RWPE1 (cell line): ENCODE data around the gene GOLGA5.

ENCODE experiments used
- CTCF ChIA-PET: fragments of 350-600 bp; sonication (Branson Sonifier 250); formaldehyde crosslinking; extraction: SDS; loops from one replicate; lab custom pipeline; 2021; lab: Yijun Ruan, JAX
- POLR2A ChIA-PET: fragments of 400-600 bp; formaldehyde crosslinking; extraction: SDS; loops from one replicate; lab custom pipeline; 2020; ENCODE audit warnings: antibody characterized with exemption; ENCODE audit not compliant: low non-redundant PET; lab: Yijun Ruan, JAX
- DNase-seq: peaks from one replicate; pipeline ENCODE4 v3.0.0; 2012; ENCODE audit warnings: low spot score
- H3K27ac ChIP-seq: fragments of 450-650 bp; 2 replicates; pipeline ENCODE4 v1.5.1; 2017
- CTCF ChIP-seq: fragments of 450-650 bp; conservative IDR thresholded peaks from 2 replicates; pipeline ENCODE4 v1.5.1; 2017; ENCODE audit warnings: low read depth, mild to moderate bottlenecking

GOLGA5 gene

DNA sequence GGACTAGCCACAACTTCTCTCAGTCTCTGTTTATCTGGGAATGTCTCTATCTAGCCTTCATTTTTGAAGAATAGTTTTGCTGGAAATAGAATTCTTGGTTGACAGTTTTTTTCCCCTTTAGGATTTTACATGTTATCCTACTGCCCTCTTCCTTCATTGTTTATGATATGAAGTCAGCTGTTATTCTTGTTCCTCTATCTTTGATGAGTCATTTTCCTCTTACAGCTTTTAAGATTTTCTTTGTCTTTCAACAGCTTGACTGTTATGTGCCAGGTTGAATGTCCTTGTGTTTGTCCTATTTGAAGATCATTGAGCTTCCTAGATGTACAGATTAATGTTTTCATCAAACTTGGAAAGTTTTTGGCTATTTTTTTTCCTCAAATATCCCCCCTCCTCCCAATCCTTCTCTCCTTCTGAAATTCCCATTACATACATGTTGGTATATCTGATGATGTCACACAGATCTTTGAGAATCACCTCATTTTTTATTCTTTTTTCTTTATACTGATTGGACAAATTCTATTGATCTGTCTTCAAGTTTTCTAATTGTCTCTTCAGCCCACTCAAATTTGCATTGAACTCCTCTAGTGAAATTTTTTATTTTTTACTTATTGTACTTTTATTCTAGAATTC lies 4.5 kb upstream of the GOLGA5 start:
- TF ChIP-seq CTCF = no peak
- DNase-seq = no peak
- no peak overlapping the region for H3K27ac ChIP-seq
- CTCF ChIA-PET = no interaction called here
- POLR2A ChIA-PET = no interaction called here

DNA sequence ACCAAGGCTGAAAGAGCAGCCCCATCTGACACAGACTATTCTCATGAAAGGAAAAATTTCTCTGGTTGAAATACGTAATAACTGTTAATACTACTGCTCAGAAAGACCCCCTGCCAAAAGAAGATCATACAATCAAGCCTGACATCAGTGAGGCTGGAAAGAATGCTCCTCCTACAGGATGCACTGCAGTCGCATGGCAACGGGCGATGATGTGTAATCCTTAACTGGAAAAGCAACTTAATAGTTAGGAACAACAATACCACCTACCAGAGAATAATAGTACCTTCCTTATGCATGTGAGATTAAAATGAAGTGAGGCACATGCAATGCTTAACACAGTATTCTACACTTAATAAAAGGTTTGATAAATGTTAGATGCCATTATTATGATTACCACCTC lies 1.2 kb upstream of the GOLGA5 start:
- no peak overlapping the region for H3K27ac ChIP-seq
- ChIA-PET CTCF (interaction anchor here (0.6 to 1.0 kb wide), 4 partner anchors 9 to 682 kb away, joined by 3 to 4 read pairs (median 4); no protein-coding TSS in a partner anchor), POLR2A (no interaction called here)
- no peak for TF ChIP-seq CTCF
- DNase-seq = no peak

DNA sequence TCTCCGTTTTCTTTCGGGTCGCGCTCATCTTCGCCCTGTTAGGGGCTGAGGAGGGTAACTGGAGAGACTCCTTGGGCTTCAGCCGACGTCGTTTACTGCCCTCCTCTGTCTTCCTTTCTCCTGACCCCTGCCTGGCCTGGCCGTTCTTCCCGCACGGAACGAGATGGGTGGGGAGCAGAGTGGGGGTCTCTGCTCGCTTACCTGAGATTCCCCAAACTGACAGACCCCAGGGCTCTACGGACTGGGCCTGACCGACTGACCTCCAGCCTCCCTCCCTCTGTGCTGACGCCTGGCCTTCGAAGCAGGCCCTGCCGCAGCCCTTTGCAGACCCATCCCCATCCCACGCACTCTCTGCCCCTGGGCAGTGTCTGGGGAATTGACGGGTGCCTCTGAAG lies 439 bp downstream of the GOLGA5 start:
- ChIA-PET POLR2A (no interaction called here), CTCF (interaction anchor here (0.6 kb wide), 1 partner anchor 80 kb away, joined by 4 read pairs; no protein-coding TSS in a partner anchor)
- no peak for DNase-seq
- peak overlapping the region; percentile 75 for H3K27ac ChIP-seq
- no peak for TF ChIP-seq CTCF

GRCh38 chr14:92794961-92795360 lies 856 bp downstream of the GOLGA5 start:
- CTCF ChIA-PET = interaction anchor here (0.6 kb wide), 1 partner anchor 16 kb away, joined by 4 read pairs; no protein-coding TSS in a partner anchor
- no peak for DNase-seq
- POLR2A ChIA-PET = no interaction called here
- peak overlapping the region; percentile 75 for H3K27ac ChIP-seq
- no peak for TF ChIP-seq CTCF

GRCh38 chr14:92797935-92798653 lies 4.0 kb downstream of the GOLGA5 start:
- POLR2A ChIA-PET = no interaction called here

More at GRCh38 chr14:92797935-92798653, 4.0 kb downstream of the GOLGA5 start:
- DNase-seq = no peak
- CTCF ChIA-PET = interaction anchor here (0.6 kb wide), 1 partner anchor 1442 kb away, joined by 4 read pairs; no protein-coding TSS in a partner anchor
- TF ChIP-seq CTCF = no peak
- no peak overlapping the region for H3K27ac ChIP-seq
